Measurements from ENCODE around the gene RYR1. TPM values are rescaled to one million over a fixed set of nuclear protein-coding genes. Genes with fewer than 3 reads are reported as not detected.

The RYR1 gene
- total and polyA plus RNA-seq, 2 of the 13 experiments (the other 11 are each of a cell fraction or from before 2014, with no cell fraction given): 0.03 TPM; not detected in 1

DNA sequence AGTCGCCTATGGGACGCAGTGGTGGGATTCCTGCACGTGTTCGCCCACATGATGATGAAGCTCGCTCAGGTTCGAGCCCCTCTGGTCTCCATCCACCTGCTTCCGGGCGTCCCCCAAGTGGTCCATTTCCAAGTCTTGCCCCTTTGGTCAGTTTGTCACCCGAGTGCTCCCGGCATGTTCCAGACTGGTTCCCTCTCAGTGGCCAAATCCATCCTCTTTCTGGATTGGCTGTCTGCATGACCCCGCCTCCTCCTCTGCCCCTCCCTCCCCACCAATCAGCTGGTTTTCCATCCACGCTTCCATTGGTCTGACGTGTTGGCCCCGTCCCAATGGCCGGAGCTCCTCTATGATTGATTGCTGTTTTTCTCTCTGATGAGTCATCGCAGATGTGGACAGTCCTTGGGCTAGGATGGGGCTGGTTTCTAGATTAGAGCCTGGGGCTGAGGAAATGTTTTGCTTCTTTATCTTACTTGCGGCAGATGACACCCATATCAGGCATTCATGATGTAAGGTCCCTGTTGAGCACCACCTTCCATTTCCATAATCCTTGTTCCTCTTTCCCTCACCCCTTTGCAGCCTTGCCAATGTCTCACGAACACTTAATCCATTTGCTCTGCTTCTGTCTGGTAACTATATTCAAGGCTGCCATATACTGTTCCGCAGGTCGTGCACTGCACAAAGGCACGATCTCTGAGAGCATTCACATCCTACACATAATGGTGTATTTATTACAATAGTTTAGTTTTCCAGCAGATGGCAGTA lies 110.5 kb downstream of the RYR1 start (continued):
- TF ChIP-seq, protein P1, sequence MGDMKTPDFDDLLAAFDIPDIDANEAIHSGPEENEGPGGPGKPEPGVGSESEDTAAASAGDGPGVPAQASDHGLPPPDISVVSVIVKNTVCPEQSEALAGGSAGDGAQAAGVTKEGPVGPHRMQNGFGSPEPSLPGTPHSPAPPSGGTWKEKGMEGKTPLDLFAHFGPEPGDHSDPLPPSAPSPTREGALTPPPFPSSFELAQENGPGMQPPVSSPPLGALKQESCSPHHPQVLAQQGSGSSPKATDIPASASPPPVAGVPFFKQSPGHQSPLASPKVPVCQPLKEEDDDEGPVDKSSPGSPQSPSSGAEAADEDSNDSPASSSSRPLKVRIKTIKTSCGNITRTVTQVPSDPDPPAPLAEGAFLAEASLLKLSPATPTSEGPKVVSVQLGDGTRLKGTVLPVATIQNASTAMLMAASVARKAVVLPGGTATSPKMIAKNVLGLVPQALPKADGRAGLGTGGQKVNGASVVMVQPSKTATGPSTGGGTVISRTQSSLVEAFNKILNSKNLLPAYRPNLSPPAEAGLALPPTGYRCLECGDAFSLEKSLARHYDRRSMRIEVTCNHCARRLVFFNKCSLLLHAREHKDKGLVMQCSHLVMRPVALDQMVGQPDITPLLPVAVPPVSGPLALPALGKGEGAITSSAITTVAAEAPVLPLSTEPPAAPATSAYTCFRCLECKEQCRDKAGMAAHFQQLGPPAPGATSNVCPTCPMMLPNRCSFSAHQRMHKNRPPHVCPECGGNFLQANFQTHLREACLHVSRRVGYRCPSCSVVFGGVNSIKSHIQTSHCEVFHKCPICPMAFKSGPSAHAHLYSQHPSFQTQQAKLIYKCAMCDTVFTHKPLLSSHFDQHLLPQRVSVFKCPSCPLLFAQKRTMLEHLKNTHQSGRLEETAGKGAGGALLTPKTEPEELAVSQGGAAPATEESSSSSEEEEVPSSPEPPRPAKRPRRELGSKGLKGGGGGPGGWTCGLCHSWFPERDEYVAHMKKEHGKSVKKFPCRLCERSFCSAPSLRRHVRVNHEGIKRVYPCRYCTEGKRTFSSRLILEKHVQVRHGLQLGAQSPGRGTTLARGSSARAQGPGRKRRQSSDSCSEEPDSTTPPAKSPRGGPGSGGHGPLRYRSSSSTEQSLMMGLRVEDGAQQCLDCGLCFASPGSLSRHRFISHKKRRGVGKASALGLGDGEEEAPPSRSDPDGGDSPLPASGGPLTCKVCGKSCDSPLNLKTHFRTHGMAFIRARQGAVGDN (CRISPR knock-in tag; IDR thresholded peaks at IDR 0.05): peak; percentile 65
- TF ChIP-seq EEA1 (CRISPR knock-in tag; IDR thresholded peaks at IDR 0.05; ENCODE audit: borderline replicate concordance) (no peak), GABPB1 (CRISPR knock-in tag; IDR thresholded peaks at IDR 0.05) (peak; percentile 34; the same call in 1 of the 2 replicates), HNRNPK (IDR thresholded peaks at IDR 0.05; ENCODE audit: low read depth, low read length, poor library complexity, severe bottlenecking) (no peak), STAG1 (CRISPR knock-in tag; IDR thresholded peaks at IDR 0.05) (peak; percentile 76), SMARCC2 (IDR thresholded peaks at IDR 0.05) (no peak), HCFC1 (IDR thresholded peaks at IDR 0.05; ENCODE audit: low read depth, low read length) (no peak), ZNF781 (CRISPR knock-in tag; IDR thresholded peaks at IDR 0.05; ENCODE audit: borderline replicate concordance, not compliant biosample characterization) (no peak), ZNF468 (CRISPR knock-in tag; IDR thresholded peaks at IDR 0.05) (no peak), HNRNPUL1 (IDR thresholded peaks at IDR 0.05; ENCODE audit: low read depth, low read length) (no peak), ZNF788 (CRISPR knock-in tag; IDR thresholded peaks at IDR 0.05; ENCODE audit: borderline replicate concordance) (0 out of 2 replicates have a peak, but pooled peaks have one; percentile 7), AHR (CRISPR knock-in tag; IDR thresholded peaks at IDR 0.05) (no peak)
- TF ChIP-seq, protein P2, sequence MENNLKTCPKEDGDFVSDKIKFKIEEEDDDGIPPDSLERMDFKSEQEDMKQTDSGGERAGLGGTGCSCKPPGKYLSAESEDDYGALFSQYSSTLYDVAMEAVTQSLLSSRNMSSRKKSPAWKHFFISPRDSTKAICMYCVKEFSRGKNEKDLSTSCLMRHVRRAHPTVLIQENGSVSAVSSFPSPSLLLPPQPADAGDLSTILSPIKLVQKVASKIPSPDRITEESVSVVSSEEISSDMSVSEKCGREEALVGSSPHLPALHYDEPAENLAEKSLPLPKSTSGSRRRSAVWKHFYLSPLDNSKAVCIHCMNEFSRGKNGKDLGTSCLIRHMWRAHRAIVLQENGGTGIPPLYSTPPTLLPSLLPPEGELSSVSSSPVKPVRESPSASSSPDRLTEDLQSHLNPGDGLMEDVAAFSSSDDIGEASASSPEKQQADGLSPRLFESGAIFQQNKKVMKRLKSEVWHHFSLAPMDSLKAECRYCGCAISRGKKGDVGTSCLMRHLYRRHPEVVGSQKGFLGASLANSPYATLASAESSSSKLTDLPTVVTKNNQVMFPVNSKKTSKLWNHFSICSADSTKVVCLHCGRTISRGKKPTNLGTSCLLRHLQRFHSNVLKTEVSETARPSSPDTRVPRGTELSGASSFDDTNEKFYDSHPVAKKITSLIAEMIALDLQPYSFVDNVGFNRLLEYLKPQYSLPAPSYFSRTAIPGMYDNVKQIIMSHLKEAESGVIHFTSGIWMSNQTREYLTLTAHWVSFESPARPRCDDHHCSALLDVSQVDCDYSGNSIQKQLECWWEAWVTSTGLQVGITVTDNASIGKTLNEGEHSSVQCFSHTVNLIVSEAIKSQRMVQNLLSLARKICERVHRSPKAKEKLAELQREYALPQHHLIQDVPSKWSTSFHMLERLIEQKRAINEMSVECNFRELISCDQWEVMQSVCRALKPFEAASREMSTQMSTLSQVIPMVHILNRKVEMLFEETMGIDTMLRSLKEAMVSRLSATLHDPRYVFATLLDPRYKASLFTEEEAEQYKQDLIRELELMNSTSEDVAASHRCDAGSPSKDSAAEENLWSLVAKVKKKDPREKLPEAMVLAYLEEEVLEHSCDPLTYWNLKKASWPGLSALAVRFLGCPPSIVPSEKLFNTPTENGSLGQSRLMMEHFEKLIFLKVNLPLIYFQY (CRISPR knock-in tag; IDR thresholded peaks at IDR 0.05; ENCODE audit: borderline replicate concordance): no peak
- TF ChIP-seq, protein P3, sequence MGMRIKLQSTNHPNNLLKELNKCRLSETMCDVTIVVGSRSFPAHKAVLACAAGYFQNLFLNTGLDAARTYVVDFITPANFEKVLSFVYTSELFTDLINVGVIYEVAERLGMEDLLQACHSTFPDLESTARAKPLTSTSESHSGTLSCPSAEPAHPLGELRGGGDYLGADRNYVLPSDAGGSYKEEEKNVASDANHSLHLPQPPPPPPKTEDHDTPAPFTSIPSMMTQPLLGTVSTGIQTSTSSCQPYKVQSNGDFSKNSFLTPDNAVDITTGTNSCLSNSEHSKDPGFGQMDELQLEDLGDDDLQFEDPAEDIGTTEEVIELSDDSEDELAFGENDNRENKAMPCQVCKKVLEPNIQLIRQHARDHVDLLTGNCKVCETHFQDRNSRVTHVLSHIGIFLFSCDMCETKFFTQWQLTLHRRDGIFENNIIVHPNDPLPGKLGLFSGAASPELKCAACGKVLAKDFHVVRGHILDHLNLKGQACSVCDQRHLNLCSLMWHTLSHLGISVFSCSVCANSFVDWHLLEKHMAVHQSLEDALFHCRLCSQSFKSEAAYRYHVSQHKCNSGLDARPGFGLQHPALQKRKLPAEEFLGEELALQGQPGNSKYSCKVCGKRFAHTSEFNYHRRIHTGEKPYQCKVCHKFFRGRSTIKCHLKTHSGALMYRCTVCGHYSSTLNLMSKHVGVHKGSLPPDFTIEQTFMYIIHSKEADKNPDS (CRISPR knock-in tag; IDR thresholded peaks at IDR 0.05): no peak
- TF ChIP-seq, protein P4, sequence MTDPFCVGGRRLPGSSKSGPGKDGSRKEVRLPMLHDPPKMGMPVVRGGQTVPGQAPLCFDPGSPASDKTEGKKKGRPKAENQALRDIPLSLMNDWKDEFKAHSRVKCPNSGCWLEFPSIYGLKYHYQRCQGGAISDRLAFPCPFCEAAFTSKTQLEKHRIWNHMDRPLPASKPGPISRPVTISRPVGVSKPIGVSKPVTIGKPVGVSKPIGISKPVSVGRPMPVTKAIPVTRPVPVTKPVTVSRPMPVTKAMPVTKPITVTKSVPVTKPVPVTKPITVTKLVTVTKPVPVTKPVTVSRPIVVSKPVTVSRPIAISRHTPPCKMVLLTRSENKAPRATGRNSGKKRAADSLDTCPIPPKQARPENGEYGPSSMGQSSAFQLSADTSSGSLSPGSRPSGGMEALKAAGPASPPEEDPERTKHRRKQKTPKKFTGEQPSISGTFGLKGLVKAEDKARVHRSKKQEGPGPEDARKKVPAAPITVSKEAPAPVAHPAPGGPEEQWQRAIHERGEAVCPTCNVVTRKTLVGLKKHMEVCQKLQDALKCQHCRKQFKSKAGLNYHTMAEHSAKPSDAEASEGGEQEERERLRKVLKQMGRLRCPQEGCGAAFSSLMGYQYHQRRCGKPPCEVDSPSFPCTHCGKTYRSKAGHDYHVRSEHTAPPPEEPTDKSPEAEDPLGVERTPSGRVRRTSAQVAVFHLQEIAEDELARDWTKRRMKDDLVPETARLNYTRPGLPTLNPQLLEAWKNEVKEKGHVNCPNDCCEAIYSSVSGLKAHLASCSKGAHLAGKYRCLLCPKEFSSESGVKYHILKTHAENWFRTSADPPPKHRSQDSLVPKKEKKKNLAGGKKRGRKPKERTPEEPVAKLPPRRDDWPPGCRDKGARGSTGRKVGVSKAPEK (CRISPR knock-in tag; IDR thresholded peaks at IDR 0.05; ENCODE audit: borderline replicate concordance): no peak
